Gastrocnemius medialis (tissue), 4 donors: ENCODE results near the gene TCF3.

Experiments
- CTCF ChIP-seq, 5 experiments: fragments of 450-650 bp in 3 of 5; fragments of 200-600 bp in 2 of 5; sonication (generic) in 2 of 5; IDR thresholded peaks in 4 of 5; conservative IDR thresholded peaks in 1 of 5; 1 replicate in 4 of 5; 2 replicates in 1 of 5; pipeline ENCODE4 v1.5.1; 2016 to 2019; ENCODE audit warnings: antibody characterized with exemption in 5 of 5, mild to moderate bottlenecking in 3 of 5, moderate library complexity in 3 of 5
- POLR2A ChIP-seq, 2 donors: fragments of 450-650 bp; IDR thresholded peaks; one replicate each; pipeline ENCODE4 v1.6.1; 2017; ENCODE audit warnings: antibody characterized with exemption in 2 of 2, mild to moderate bottlenecking in 2 of 2, moderate library complexity in 2 of 2

- no peak for TF ChIP-seq CTCF (IDR thresholded peaks at IDR 0.05 in 4 of 5, conservative IDR thresholded peaks at IDR 0.05 in 1 of 5)
- TF ChIP-seq POLR2A (IDR thresholded peaks at IDR 0.05): peak in 1 of 2 donors; percentile 53
Observed at GRCh38 chr19:1566392-1567115, 85.9 kb downstream of the TCF3 start.
